ENCODE data around the gene TMEM119.
"Not testable (repeated sequence)": the region's sequence is repeated elsewhere in the genome, so short reads cannot be mapped to it uniquely, and the experiment has no call there.

The TMEM119 gene

GRCh38 chr12:108633081-108633533, 35.2 kb upstream of the TMEM119 start:
- no peak overlapping the region for H3K4me3 ChIP-seq (ENCODE audit: low read depth, low read length)
- no peak for TF ChIP-seq CTCF (IDR thresholded peaks at IDR 0.05; ENCODE audit: control insufficient read depth, extremely low read depth, insufficient read depth)
- no peak for DNase-seq (ENCODE audit: low read depth)

- not testable (repeated sequence) for DNase-seq (ENCODE audit: low read depth); H3K4me3 ChIP-seq (ENCODE audit: low read depth, low read length)
Measured at GRCh38 chr12:108631261-108631660, 33.4 kb upstream of the TMEM119 start.

- TF ChIP-seq CTCF (IDR thresholded peaks at IDR 0.05; ENCODE audit: control insufficient read depth, extremely low read depth, insufficient read depth): no peak
- DNase-seq (ENCODE audit: low read depth): no peak
- H3K4me3 ChIP-seq (ENCODE audit: low read depth, low read length): no peak overlapping the region
Measured at GRCh38 chr12:108630481-108631207, 32.8 kb upstream of the TMEM119 start.

- no peak for DNase-seq (ENCODE audit: low read depth)
- TF ChIP-seq CTCF (IDR thresholded peaks at IDR 0.05; ENCODE audit: control insufficient read depth, extremely low read depth, insufficient read depth): no peak
- H3K4me3 ChIP-seq (ENCODE audit: low read depth, low read length): no peak overlapping the region
Measured at GRCh38 chr12:108629824-108630476, 32.1 kb upstream of the TMEM119 start.

- DNase-seq (ENCODE audit: low read depth): no peak
- no peak overlapping the region for H3K4me3 ChIP-seq (ENCODE audit: low read depth, low read length)
- TF ChIP-seq CTCF (IDR thresholded peaks at IDR 0.05; ENCODE audit: control insufficient read depth, extremely low read depth, insufficient read depth): no peak
Measured at GRCh38 chr12:108629151-108629550, 31.3 kb upstream of the TMEM119 start.

- no peak for DNase-seq (ENCODE audit: low read depth)
- no peak for TF ChIP-seq CTCF (IDR thresholded peaks at IDR 0.05; ENCODE audit: control insufficient read depth, extremely low read depth, insufficient read depth)
- H3K4me3 ChIP-seq (ENCODE audit: low read depth, low read length): no peak overlapping the region
Measured at GRCh38 chr12:108627134-108627920, 29.4 kb upstream of the TMEM119 start.

- TF ChIP-seq CTCF (IDR thresholded peaks at IDR 0.05; ENCODE audit: control insufficient read depth, extremely low read depth, insufficient read depth): no peak
- no peak overlapping the region for H3K4me3 ChIP-seq (ENCODE audit: low read depth, low read length)
- DNase-seq (ENCODE audit: low read depth): no peak
Measured at GRCh38 chr12:108625228-108625627, 27.3 kb upstream of the TMEM119 start.
